ENCODE results near the gene MEIS1. TPM values are rescaled to one million over a fixed set of nuclear protein-coding genes. Genes with fewer than 3 reads are reported as not detected.

MEIS1 gene
- total RNA-seq, 1 donor from 2014 or later, result 3.4 TPM

- no peak overlapping the region for H2AFZ ChIP-seq (ENCODE audit: low read depth, low read length)
- no peak for TF ChIP-seq CTCF (IDR thresholded peaks at IDR 0.05; ENCODE audit: insufficient read depth, low read depth, low read length)
- TF ChIP-seq EZH2 (IDR thresholded peaks at IDR 0.05; ENCODE audit: insufficient read depth, low read length), result no peak
- H3K36me3 ChIP-seq (ENCODE audit: insufficient read depth, low read length), result peaks cover 8% of the 10 kb centered on the region
- no peaks in the 10 kb centered on the region for H3K36me3 Mint-ChIP-seq (ENCODE audit: low read depth, unreplicated experiment)
- peaks cover 27% of the 10 kb centered on the region for H4K20me1 ChIP-seq (ENCODE audit: insufficient read depth, low read length)
- DNase-seq (ENCODE audit: low read depth) (no peak), FAIRE-seq (peak; percentile 34)
- no peak overlapping the region for H3K27ac ChIP-seq (ENCODE audit: low read depth, low read length)
- peaks cover 5% of the 10 kb centered on the region for H3K4me1 Mint-ChIP-seq (ENCODE audit: low read depth, unreplicated experiment)
- no peaks in the 10 kb centered on the region for H3K79me2 ChIP-seq (ENCODE audit: insufficient read depth, low read length)
- no peak overlapping the region for H3K9ac ChIP-seq (ENCODE audit: low read length)
- no peaks in the 10 kb centered on the region for H3K27me3 ChIP-seq (ENCODE audit: insufficient read depth, low read length)
- H3K4me1 ChIP-seq (ENCODE audit: insufficient read depth, low read length), result peaks cover 5% of the 10 kb centered on the region
- no peak overlapping the region for H3K4me2 ChIP-seq (ENCODE audit: low read length)
- H3K4me3 Mint-ChIP-seq (ENCODE audit: unreplicated experiment), result no peak overlapping the region
- no peak overlapping the region for H3K27ac Mint-ChIP-seq (ENCODE audit: unreplicated experiment)
- no peaks in the 10 kb centered on the region for H3K9me3 ChIP-seq (ENCODE audit: insufficient read depth, low read depth, low read length)
- H3K27me3 Mint-ChIP-seq (ENCODE audit: low read depth, unreplicated experiment), result peaks cover 7% of the 10 kb centered on the region
- no peak overlapping the region for H3K4me3 ChIP-seq (ENCODE audit: insufficient read depth, low read depth, low read length)
- H3K9me3 Mint-ChIP-seq (ENCODE audit: unreplicated experiment), result no peaks in the 10 kb centered on the region
These were observed 28.4 kb downstream of the MEIS1 start for GRCh38 chr2:66463206-66463755.

GRCh38 chr2:66464930-66465637, 30.2 kb downstream of the MEIS1 start:
- no peak for FAIRE-seq

More at GRCh38 chr2:66464930-66465637, 30.2 kb downstream of the MEIS1 start:
- peaks cover 18% of the 10 kb centered on the region for H4K20me1 ChIP-seq (ENCODE audit: insufficient read depth, low read length)
- Mint-ChIP-seq H3K4me1 (ENCODE audit: low read depth, unreplicated experiment) (peaks cover 5% of the 10 kb centered on the region), H3K36me3 (ENCODE audit: low read depth, unreplicated experiment) (no peaks in the 10 kb centered on the region), H3K27me3 (ENCODE audit: low read depth, unreplicated experiment) (peaks cover 3% of the 10 kb centered on the region), H3K27ac (ENCODE audit: unreplicated experiment) (no peak overlapping the region), H3K4me3 (ENCODE audit: unreplicated experiment) (no peak overlapping the region), H3K9me3 (ENCODE audit: unreplicated experiment) (no peaks in the 10 kb centered on the region)
- no peak overlapping the region for H3K4me2 ChIP-seq (ENCODE audit: low read length)
- no peaks in the 10 kb centered on the region for H3K79me2 ChIP-seq (ENCODE audit: insufficient read depth, low read length)
- H3K4me3 ChIP-seq (ENCODE audit: insufficient read depth, low read depth, low read length), result no peak overlapping the region
- H3K27ac ChIP-seq (ENCODE audit: low read depth, low read length), result no peak overlapping the region
- peaks cover 8% of the 10 kb centered on the region for H3K36me3 ChIP-seq (ENCODE audit: insufficient read depth, low read length)
- H3K4me1 ChIP-seq (ENCODE audit: insufficient read depth, low read length), result peaks cover 5% of the 10 kb centered on the region
- DNase-seq (ENCODE audit: low read depth), result no peak
- no peak overlapping the region for H3K9ac ChIP-seq (ENCODE audit: low read length)
- H3K27me3 ChIP-seq (ENCODE audit: insufficient read depth, low read length), result no peaks in the 10 kb centered on the region
- TF ChIP-seq EZH2 (IDR thresholded peaks at IDR 0.05; ENCODE audit: insufficient read depth, low read length), result no peak
- TF ChIP-seq CTCF (IDR thresholded peaks at IDR 0.05; ENCODE audit: insufficient read depth, low read depth, low read length), result no peak
- H3K9me3 ChIP-seq (ENCODE audit: insufficient read depth, low read depth, low read length), result no peaks in the 10 kb centered on the region
- H2AFZ ChIP-seq (ENCODE audit: low read depth, low read length), result no peak overlapping the region

All from astrocyte (in vitro differentiated cells and primary cell).